ENCODE data around the gene MSRB2. TPM values are rescaled to one million over a fixed set of nuclear protein-coding genes. Genes with fewer than 3 reads are reported as not detected.

MSRB2 gene
- total and polyA plus RNA-seq, 2 of the 8 experiments (the other 6 are each of a cell fraction or from before 2014, with no cell fraction given) = 11.0 to 13.9 TPM

- no peaks in the 10 kb centered on the region for H3K23me2 ChIP-seq (ENCODE audit: low read depth, low read length)
- no peaks in the 10 kb centered on the region for H3K79me1 ChIP-seq (ENCODE audit: low read depth, low read length)
- no peak overlapping the region for H4K91ac ChIP-seq (replicated peaks; ENCODE audit: insufficient read length, low read length)
- no peak overlapping the region for H3K27ac ChIP-seq (ENCODE audit: low read depth, low read length)
- no peak overlapping the region for H4K8ac ChIP-seq (ENCODE audit: extremely low read depth, insufficient read depth, low read length)
- no peak overlapping the region for H2BK20ac ChIP-seq (ENCODE audit: low read length)
- H3K79me2 ChIP-seq (ENCODE audit: control insufficient read depth in 1 of 2, insufficient read depth in 2 of 2, low read length in 2 of 2) = no peaks in the 10 kb centered on the region
- no peak overlapping the region for H3K4ac ChIP-seq (replicated peaks; ENCODE audit: insufficient read length, low read depth, low read length)
- H2BK120ac ChIP-seq (replicated peaks; ENCODE audit: low read depth, low read length) = no peak overlapping the region
- POLR2A ChIA-PET (ENCODE audit: partially characterized antibody) = no interaction called here
- no peak overlapping the region for H2BK5ac ChIP-seq (ENCODE audit: low read depth, low read length)
- FAIRE-seq = no peak
- no peak overlapping the region for H4K5ac ChIP-seq (ENCODE audit: insufficient read length, low read depth, low read length)
- no peak overlapping the region for H3K56ac ChIP-seq (replicated peaks; ENCODE audit: insufficient read length, low read depth, low read length)
- no peak overlapping the region for H3K4me2 ChIP-seq (ENCODE audit: insufficient read depth in 1 of 2, low read depth in 2 of 2, low read length in 2 of 2)
- WGBS, 2 experiments (ENCODE audit: extremely low coverage in 1 of 2, insufficient coverage in 1 of 2, insufficient read length in 1 of 2, insufficient replicate concordance in 2 of 2, low coverage in 1 of 2, low lambda C conversion rate in 2 of 2, missing lambda C conversion rate in 1 of 2) = 86% methylated on average over 10 of the region's 10 CpGs; no CpG with 5 or more reads in 1 of the 2 experiments
- H2AK5ac ChIP-seq (ENCODE audit: low read depth, low read length) = no peak overlapping the region
- no peaks in the 10 kb centered on the region for H3K36me3 ChIP-seq (ENCODE audit: control insufficient read depth in 2 of 4, insufficient read depth in 4 of 4, low read length in 3 of 4)
- H3K18ac ChIP-seq (ENCODE audit: extremely low read depth, low read length) = no peak overlapping the region
- H3K4me1 ChIP-seq (replicated peaks in 1 of 4; ENCODE audit: control insufficient read depth in 3 of 4, insufficient read depth in 4 of 4, low read length in 3 of 4) = no peaks in the 10 kb centered on the region; a peak in 1 of 7 replicates
- H3K14ac ChIP-seq (ENCODE audit: insufficient read length) = no peak overlapping the region
- H2BK15ac ChIP-seq (ENCODE audit: low read length) = no peak overlapping the region
- no peaks in the 10 kb centered on the region for H4K20me1 ChIP-seq (replicated peaks in 1 of 2; ENCODE audit: control insufficient read depth in 1 of 2, insufficient read depth in 2 of 2, low read length in 2 of 2)
- no peak overlapping the region for H3K4me3 ChIP-seq (ENCODE audit: extremely low read depth in 1 of 4, insufficient read depth in 2 of 4, low read depth in 3 of 4, low read length in 4 of 4)
- no peak overlapping the region for H2AFZ ChIP-seq (ENCODE audit: low read length)
- H3K23ac ChIP-seq (ENCODE audit: insufficient read length) = no peak overlapping the region
- TF ChIP-seq SIX5 (IDR thresholded peaks at IDR 0.05; ENCODE audit: low read depth, low read length) (no peak), GTF2F1 (IDR thresholded peaks at IDR 0.05; ENCODE audit: borderline replicate concordance, low read depth, low read length) (no peak), FOSL1 (IDR thresholded peaks at IDR 0.05; ENCODE audit: insufficient read depth, low read depth, low read length) (no peak), HDAC2 (IDR thresholded peaks at IDR 0.05; ENCODE audit: borderline replicate concordance in 1 of 2, low read depth in 2 of 2, low read length in 2 of 2) (no peak), YY1 (IDR thresholded peaks at IDR 0.05; ENCODE audit: low read depth, low read length) (no peak), CEBPB (IDR thresholded peaks at IDR 0.05; ENCODE audit: low read depth, low read length) (no peak), GABPA (IDR thresholded peaks at IDR 0.05; ENCODE audit: borderline replicate concordance, insufficient read depth, low read length) (no peak), BRCA1 (IDR thresholded peaks at IDR 0.05; ENCODE audit: low read depth, low read length) (no peak)
- H3K27me3 ChIP-seq (replicated peaks in 1 of 4; ENCODE audit: control insufficient read depth in 3 of 4, extremely low read depth in 1 of 4, insufficient read depth in 3 of 4, low read length in 3 of 4) = no peaks in the 10 kb centered on the region
- DNase-seq (ENCODE audit: low read depth in 1 of 2, low spot score in 2 of 2) = no peak
- H3K9ac ChIP-seq (replicated peaks in 1 of 4; ENCODE audit: extremely low read depth in 1 of 4, low read depth in 3 of 4, low read length in 3 of 4) = no peak overlapping the region
- CTCF ChIA-PET (ENCODE audit: partially characterized antibody) = interaction anchor here (0.6 to 1.7 kb wide), 6 partner anchors 15 to 469 kb away, joined by 3 to 6 read pairs (median 4); no protein-coding TSS in a partner anchor
- no peak overlapping the region for H2BK12ac ChIP-seq (ENCODE audit: low read depth, low read length)
- H3K9me3 ChIP-seq (ENCODE audit: insufficient read depth in 2 of 2, low read depth in 1 of 2, low read length in 1 of 2) = no peaks in the 10 kb centered on the region
Observed at GRCh38 chr10:23069019-23069815, 26.2 kb upstream of the MSRB2 start.
